GM12878 (cell line): Measurements from ENCODE around the gene RAB22A.

Source experiments
- BACH1 ChIP-seq: fragments of 450-650 bp; IDR thresholded peaks from 2 replicates; pipeline ENCODE4 v1.6.1; 2017; ENCODE audit warnings: mild to moderate bottlenecking, borderline replicate concordance
- CHD1 ChIP-seq: IDR thresholded peaks from 2 replicates; pipeline ENCODE4 v1.6.1; 2012; ENCODE audit warnings: low read depth, low read length, improper control_type of control experiment
- EP300 ChIP-seq, 2 experiments: fragments of 150-350 bp in 1 of 2; IDR thresholded peaks; 2 replicates each; pipeline ENCODE4 v1.6.1; 2011 to 2012; ENCODE audit warnings: low read depth in 2 of 2, low read length in 2 of 2, borderline replicate concordance in 1 of 2, improper control_type of control experiment in 1 of 2, inconsistent platforms in 1 of 2; ENCODE audit not compliant: control insufficient read depth in 1 of 2
- KDM1A ChIP-seq: fragments of 200-600 bp; sonication (generic); IDR thresholded peaks from 2 replicates; pipeline ENCODE4 v1.6.1; 2016; ENCODE audit warnings: borderline replicate concordance
- TF ChIP-seq, protein P1 (sequence below): IDR thresholded peaks from 2 replicates; pipeline ENCODE4 v1.6.1; 2011; ENCODE audit warnings: low read depth, low read length, improper control_type of control experiment, borderline replicate concordance
- TF ChIP-seq, protein P2 (sequence below): fragments of 450-650 bp; IDR thresholded peaks from 2 replicates; pipeline ENCODE4 v1.6.1; 2017; ENCODE audit warnings: mild to moderate bottlenecking, moderate library complexity
- TF ChIP-seq, protein P3 (sequence below), 3 experiments: IDR thresholded peaks in 2 of 3; conservative IDR thresholded peaks in 1 of 3; 2 replicates each; pipeline ENCODE4 v1.5.1; 2011; ENCODE audit warnings: low read depth in 3 of 3, low read length in 3 of 3, mild to moderate bottlenecking in 3 of 3, control low read depth in 2 of 3, moderate library complexity in 2 of 3, inconsistent platforms in 1 of 3, mixed read lengths in 1 of 3; ENCODE audit not compliant: control insufficient read depth in 2 of 3, insufficient read depth in 1 of 3; ENCODE audit errors: extremely low read depth in 1 of 3

DNA sequence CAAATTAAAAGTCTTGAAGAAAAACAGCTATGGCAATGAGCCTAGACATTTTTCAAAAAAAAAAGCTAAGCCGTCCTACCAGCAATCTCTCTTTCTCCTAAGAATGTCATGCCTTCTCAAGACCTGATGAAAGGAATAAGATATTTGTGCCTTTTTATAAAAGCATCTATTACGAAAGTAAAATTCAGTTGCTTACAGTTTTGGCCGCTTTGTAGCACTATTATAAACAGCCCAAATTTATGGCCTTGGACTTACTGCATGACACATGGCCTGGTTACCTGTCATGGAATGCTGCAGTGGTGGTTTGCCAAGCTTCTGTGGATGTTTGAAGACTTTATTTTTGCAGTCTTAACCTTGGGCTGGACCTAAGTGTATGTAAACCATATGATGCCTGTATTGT, 57.4 kb downstream of the RAB22A start:
- TF ChIP-seq, protein P1, sequence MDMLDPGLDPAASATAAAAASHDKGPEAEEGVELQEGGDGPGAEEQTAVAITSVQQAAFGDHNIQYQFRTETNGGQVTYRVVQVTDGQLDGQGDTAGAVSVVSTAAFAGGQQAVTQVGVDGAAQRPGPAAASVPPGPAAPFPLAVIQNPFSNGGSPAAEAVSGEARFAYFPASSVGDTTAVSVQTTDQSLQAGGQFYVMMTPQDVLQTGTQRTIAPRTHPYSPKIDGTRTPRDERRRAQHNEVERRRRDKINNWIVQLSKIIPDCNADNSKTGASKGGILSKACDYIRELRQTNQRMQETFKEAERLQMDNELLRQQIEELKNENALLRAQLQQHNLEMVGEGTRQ = no peak
- TF ChIP-seq, protein P2, sequence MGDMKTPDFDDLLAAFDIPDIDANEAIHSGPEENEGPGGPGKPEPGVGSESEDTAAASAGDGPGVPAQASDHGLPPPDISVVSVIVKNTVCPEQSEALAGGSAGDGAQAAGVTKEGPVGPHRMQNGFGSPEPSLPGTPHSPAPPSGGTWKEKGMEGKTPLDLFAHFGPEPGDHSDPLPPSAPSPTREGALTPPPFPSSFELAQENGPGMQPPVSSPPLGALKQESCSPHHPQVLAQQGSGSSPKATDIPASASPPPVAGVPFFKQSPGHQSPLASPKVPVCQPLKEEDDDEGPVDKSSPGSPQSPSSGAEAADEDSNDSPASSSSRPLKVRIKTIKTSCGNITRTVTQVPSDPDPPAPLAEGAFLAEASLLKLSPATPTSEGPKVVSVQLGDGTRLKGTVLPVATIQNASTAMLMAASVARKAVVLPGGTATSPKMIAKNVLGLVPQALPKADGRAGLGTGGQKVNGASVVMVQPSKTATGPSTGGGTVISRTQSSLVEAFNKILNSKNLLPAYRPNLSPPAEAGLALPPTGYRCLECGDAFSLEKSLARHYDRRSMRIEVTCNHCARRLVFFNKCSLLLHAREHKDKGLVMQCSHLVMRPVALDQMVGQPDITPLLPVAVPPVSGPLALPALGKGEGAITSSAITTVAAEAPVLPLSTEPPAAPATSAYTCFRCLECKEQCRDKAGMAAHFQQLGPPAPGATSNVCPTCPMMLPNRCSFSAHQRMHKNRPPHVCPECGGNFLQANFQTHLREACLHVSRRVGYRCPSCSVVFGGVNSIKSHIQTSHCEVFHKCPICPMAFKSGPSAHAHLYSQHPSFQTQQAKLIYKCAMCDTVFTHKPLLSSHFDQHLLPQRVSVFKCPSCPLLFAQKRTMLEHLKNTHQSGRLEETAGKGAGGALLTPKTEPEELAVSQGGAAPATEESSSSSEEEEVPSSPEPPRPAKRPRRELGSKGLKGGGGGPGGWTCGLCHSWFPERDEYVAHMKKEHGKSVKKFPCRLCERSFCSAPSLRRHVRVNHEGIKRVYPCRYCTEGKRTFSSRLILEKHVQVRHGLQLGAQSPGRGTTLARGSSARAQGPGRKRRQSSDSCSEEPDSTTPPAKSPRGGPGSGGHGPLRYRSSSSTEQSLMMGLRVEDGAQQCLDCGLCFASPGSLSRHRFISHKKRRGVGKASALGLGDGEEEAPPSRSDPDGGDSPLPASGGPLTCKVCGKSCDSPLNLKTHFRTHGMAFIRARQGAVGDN = no peak
- TF ChIP-seq, protein P3, sequence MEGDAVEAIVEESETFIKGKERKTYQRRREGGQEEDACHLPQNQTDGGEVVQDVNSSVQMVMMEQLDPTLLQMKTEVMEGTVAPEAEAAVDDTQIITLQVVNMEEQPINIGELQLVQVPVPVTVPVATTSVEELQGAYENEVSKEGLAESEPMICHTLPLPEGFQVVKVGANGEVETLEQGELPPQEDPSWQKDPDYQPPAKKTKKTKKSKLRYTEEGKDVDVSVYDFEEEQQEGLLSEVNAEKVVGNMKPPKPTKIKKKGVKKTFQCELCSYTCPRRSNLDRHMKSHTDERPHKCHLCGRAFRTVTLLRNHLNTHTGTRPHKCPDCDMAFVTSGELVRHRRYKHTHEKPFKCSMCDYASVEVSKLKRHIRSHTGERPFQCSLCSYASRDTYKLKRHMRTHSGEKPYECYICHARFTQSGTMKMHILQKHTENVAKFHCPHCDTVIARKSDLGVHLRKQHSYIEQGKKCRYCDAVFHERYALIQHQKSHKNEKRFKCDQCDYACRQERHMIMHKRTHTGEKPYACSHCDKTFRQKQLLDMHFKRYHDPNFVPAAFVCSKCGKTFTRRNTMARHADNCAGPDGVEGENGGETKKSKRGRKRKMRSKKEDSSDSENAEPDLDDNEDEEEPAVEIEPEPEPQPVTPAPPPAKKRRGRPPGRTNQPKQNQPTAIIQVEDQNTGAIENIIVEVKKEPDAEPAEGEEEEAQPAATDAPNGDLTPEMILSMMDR (IDR thresholded peaks at IDR 0.05 in 2 of 3, conservative IDR thresholded peaks at IDR 0.05 in 1 of 3; ENCODE audit: control insufficient read depth in 2 of 3, extremely low read depth in 1 of 3, insufficient read depth in 1 of 3, low read depth in 3 of 3, low read length in 3 of 3) = no peak
- TF ChIP-seq CHD1 (no peak), KDM1A (no peak), BACH1 (no peak), EP300 (IDR thresholded peaks at IDR 0.05; ENCODE audit: borderline replicate concordance in 1 of 2, control insufficient read depth in 1 of 2, low read depth in 2 of 2, low read length in 2 of 2) (no peak)
